K562 treated with DMSO at 1 percent for 48 hours (cell line): ENCODE data around the gene F8A2. TPM values are rescaled to one million over a fixed set of nuclear protein-coding genes. Genes with fewer than 3 reads are reported as not detected.

Source experiments
- total RNA-seq: library from RNA; unstranded; fragments of 300-600 nt; gene quantifications from 2 replicates; pipeline ENCODE4 v1.2.3, GENCODE V29; 2022; ENCODE audit warnings: low replicate concordance; ENCODE audit errors: extremely low read depth

Gene F8A2
- total RNA-seq = not detected in 2 replicates

GRCh38 chrX:155381843-155382528 is at the start of gene F8A2:
Gene F8A2 (plus strand): TSS chrX:155382095. CDS start chrX:155382115, 20 bp downstream.

GRCh38 chrX:155334486-155335336 is 47.2 kb upstream of the F8A2 start, which contains the start of gene CLIC2:
Gene CLIC2 (minus strand): TSS chrX:155334614. CDS start chrX:155334427, 187 bp downstream.

Other genes with a start within 250 kb of the F8A2 start
- gene VBP1, start 165.6 kb upstream of the F8A2 start, total RNA-seq = not detected in 2 replicates
- gene RAB39B, start 117.6 kb upstream of the F8A2 start, total RNA-seq = not detected in 2 replicates
- not detected in 2 replicates for gene CLIC2, start 47.5 kb upstream of the F8A2 start, total RNA-seq
- gene F8A3, start 76.5 kb downstream of the F8A2 start, total RNA-seq = not detected in 2 replicates
- gene SPRY3, start 230.5 kb downstream of the F8A2 start, total RNA-seq = not detected in 2 replicates
- not detected in 2 replicates for gene TMLHE, start 230.9 kb downstream of the F8A2 start, total RNA-seq